Omental fat pad (tissue), 4 donors: ENCODE measurements around the gene SCLY. TPM values are rescaled to one million over a fixed set of nuclear protein-coding genes. Genes with fewer than 3 reads are reported as not detected.
"Not testable (repeated sequence)": the region's sequence is repeated elsewhere in the genome, so short reads cannot be mapped to it uniquely, and the experiment has no call there.

Experiments
- ATAC-seq: fragments of 150-250 bp; one replicate; pipeline ENCODE4 v1.9.1; 2016; ENCODE audit warnings: mild to moderate bottlenecking, moderate library complexity; ENCODE audit not compliant: low FRiP score
- DNase-seq: peaks from one replicate; pipeline ENCODE4 v3.0.0-alpha.2; 2019; ENCODE audit warnings: low spot score
- total RNA-seq, 4 donors: library from RNA; depleted of rRNA; stranded (reverse); fragments of >200 nt; gene quantifications; one replicate each; pipeline ENCODE4 v1.1.0, GENCODE V29; 2016
- TF ChIP-seq, protein P1 (sequence below), 3 donors: fragments of 450-650 bp; IDR thresholded peaks; one replicate each; pipeline ENCODE4 v1.5.1; 2016 to 2017; ENCODE audit warnings: antibody characterized with exemption in 3 of 3, mild to moderate bottlenecking in 3 of 3, moderate library complexity in 2 of 3

Gene SCLY
- total RNA-seq, 4 donors from 2014 or later, result 7.3 to 15.8 (median 12.5) TPM

DNA sequence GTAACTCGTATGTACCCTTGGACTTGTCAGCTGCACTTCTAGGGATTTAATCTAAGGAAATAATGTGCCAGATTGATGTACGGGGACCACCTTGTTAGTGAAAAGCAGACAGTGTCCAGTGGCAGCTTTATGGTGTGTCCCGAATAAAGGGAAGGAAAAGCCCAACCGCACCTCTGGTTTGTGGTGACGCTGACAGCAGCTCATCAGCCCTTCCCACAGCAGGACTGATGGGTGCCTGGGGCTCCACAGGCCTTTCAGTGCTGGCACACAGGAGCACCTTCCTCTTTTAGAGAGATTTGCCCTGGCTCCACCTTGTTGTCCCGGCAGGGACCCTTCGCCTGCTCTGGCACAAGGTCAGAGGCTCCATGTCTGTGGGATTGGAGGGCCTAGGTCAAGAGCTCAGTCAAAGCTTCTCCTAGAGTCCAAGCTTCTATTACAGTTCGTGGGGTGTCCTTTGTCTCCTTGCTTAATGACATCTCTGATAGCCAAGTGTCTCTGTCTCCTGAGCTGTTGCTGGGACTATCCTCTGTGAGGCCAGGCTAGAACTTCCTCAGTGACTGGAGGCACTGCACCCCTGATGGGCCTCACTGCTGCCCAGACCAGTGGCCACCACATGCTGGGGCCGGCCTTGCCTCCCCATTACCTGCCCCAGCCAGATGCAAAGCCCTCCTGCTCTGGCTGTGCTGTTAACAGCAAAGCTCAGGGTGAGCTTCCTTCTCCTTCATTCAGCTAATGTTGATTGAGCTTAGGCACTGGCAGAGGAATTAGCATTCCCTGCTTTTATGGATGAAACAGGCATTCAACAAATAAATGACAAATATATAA is 33.0 kb upstream of the SCLY start:
- DNase-seq, result no peak
- TF ChIP-seq, protein P1, sequence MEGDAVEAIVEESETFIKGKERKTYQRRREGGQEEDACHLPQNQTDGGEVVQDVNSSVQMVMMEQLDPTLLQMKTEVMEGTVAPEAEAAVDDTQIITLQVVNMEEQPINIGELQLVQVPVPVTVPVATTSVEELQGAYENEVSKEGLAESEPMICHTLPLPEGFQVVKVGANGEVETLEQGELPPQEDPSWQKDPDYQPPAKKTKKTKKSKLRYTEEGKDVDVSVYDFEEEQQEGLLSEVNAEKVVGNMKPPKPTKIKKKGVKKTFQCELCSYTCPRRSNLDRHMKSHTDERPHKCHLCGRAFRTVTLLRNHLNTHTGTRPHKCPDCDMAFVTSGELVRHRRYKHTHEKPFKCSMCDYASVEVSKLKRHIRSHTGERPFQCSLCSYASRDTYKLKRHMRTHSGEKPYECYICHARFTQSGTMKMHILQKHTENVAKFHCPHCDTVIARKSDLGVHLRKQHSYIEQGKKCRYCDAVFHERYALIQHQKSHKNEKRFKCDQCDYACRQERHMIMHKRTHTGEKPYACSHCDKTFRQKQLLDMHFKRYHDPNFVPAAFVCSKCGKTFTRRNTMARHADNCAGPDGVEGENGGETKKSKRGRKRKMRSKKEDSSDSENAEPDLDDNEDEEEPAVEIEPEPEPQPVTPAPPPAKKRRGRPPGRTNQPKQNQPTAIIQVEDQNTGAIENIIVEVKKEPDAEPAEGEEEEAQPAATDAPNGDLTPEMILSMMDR (IDR thresholded peaks at IDR 0.05), result no peak
- ATAC-seq, result no peak

DNA sequence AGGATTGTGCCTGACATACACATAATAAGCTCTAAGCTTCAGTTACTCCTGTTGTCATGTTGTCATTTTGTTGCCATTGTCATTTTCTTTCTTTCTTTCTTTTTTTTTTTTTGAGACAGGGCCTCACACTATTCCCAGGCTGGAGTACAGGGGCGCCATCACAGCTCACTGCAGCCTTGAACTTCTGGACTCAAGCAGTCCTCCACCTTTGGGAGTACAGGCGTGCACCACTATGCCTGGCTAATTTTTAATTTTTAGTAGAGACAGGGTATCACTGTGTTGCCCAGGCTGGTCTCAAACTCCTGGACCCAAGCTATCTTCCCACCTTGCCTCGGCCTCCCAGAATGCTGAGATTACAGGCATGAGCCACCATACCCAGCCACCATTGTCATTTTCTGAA is 30.9 kb upstream of the SCLY start:
- DNase-seq (no peak), ATAC-seq (no peak)
- TF ChIP-seq, protein P1 (IDR thresholded peaks at IDR 0.05), result no peak

DNA sequence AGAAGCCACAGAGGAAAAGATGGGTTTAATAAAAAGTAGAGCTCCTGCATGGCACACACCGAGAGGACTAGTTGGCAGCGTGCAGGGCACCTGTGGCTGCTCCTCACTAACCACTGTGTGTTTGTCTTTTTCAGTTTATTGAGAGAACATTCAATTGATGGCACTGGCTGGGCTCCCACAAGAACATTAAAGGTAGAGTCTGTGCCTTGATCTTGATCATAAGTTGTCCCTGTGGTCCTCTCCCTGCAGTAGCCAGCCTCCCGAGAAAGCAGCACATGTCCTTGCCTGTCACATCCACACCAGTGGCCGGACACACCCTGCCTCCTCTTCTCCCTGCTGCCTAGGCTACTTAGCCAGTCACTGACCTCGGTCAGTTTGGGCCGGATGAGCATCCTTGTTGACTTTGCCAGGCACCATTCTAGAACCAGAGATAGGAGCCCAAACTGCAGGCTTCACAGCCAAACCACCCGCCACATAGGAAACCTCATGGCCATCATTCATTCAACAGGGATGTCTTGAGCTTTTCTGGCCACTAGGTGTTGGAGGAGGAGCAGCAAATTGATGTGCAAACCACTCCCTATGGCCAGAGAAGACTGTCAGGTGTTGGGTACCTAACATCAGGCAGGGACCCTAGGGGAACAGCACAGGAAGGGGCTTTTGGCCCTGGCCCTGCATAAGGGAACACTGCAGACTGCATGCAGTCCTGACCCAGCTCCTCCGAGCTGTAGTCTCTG is 30.2 kb upstream of the SCLY start:
- TF ChIP-seq, protein P1 (IDR thresholded peaks at IDR 0.05), result no peak
- ATAC-seq (no peak), DNase-seq (no peak)

DNA sequence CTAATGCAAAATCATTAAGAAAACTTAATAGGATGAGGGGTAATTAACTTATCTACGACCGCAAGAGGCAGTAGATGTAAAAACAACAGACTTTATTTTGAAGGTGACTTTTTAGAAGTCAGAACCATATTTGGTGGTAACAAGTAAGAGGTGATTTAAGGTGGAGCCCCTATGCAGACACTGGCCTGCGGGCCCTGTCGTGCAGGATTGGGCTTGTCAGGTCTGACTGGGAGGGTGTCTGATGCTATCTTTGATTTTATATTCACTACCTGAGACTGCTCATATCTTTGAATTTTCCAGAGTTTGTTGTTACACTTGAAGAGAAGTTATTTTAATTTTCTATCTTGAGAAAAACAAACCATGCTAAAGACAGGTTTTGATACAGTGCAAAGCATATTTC is 29.1 kb upstream of the SCLY start:
- no peak for ATAC-seq
- DNase-seq, result no peak
- TF ChIP-seq, protein P1 (IDR thresholded peaks at IDR 0.05), result no peak

DNA sequence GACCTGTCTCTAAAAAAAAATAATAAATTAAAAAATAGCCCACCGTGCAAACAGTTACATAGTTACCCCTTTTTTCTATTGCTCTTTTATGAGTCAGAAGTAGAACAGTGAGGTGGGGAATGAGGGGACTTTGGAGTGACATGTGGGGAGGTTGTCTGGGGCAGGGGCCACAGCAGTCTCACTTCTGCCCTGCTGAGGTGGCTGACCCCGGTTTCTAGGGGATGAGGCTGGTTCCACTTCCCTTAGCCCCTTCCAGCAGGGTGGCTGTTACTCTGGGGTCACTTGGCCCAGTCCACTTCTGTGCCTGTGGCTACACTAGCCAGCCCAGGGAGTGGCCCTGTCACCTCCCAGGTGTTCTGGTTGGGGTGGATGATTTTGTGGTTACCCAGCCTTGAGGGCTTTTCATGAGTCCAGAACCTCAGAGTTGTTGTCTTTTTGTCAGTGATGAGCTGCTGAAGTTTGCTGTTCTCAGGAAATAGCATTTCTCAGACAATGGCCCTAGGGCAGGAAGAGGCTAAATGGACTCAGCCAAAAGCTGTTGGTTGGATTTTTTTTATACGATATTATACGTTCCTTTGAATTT is 28.0 kb upstream of the SCLY start:
- ATAC-seq (no peak), DNase-seq (no peak)
- TF ChIP-seq, protein P1 (IDR thresholded peaks at IDR 0.05), result no peak

DNA sequence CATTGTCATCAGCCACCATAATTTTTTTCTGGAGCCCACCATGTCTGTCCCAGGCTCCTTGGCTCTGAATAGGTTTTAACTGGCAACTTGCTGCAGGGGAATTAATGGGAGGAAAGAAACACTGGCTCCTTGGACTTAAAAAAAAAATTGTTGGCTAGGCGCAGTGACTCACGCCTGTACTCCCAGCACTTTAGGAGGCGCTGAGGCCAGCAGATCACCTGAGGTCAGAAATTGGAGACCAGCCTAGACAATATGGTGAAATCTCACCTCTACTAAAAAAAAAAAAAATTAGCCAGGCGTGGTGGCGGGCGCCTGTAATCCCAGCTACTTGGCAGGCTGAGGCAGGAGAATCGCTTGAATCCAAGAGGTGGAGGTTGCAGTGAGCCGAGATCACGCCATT is 26.8 kb upstream of the SCLY start:
- not testable (repeated sequence) for DNase-seq, ATAC-seq

DNA sequence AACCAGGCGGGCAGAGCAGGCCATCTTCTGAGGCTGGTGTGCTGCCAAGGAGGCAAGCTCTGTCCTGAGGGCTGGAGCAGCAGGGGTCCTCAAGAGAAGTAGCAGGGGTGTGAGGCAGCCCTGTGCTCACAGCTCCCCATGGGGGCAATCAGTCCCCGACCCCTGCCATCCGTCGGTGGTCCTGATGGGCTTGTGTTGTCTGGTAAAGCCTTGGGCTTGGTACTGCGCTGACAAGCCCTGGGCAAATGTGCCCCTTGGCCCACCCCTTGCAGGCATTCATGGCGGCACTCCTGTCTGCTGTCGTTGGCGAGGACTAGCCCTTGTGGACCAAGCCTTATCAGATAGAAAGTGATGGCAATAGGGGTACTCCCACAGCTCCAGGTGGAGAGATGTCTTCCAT is 22.6 kb upstream of the SCLY start:
- no peak for DNase-seq
- TF ChIP-seq, protein P1 (IDR thresholded peaks at IDR 0.05), result no peak
- no peak for ATAC-seq
